ENCODE data around the gene MMS19.
"Not testable (repeated sequence)": the region's sequence is repeated elsewhere in the genome, so short reads cannot be mapped to it uniquely, and the experiment has no call there.

The MMS19 gene

GRCh38 chr10:97456686-97457065 is 41.5 kb downstream of the MMS19 start:
- DNase-seq = no peak

GRCh38 chr10:97456034-97456685 is 42.1 kb downstream of the MMS19 start:
- no peak for DNase-seq

GRCh38 chr10:97454330-97455036 is 43.7 kb downstream of the MMS19 start:
- no peak for DNase-seq

- no peak for DNase-seq
These were observed 45.9 kb downstream of the MMS19 start for GRCh38 chr10:97452352-97452751.

DNA sequence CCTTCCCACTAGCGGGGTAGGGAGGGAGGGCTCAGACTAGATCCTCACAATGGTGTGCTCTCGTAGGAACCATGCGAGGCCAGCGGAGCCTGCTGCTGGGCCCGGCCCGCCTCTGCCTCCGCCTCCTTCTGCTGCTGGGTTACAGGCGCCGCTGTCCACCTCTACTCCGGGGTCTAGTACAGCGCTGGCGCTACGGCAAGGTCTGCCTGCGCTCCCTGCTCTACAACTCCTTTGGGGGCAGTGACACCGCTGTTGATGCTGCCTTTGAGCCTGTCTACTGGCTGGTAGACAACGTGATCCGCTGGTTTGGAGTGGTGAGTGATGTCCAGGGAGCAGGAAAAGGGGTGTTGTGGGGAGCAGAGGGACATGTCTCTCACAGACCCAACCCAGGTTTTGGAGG is 46.6 kb downstream of the MMS19 start:
- no peak for DNase-seq

DNA sequence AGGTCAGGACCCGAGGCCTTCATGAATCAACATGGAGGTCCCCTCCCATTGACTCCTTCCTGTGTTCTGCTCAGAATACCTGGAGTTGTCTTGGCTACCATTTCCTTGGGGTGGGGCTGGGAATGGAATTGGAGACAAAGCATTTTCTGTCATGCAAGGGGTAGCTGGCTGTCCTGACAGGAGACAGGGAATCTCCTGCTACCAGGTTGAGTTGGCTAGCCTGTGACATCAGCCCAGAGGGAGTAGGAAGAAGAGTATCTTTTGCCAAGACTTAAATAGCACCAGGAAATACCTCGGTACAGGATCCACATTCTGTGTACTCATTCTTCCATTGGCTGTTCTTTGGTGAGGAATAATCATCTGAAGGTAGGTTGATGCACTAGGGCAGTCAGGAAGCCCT is 47.4 kb downstream of the MMS19 start:
- DNase-seq = no peak

GRCh38 chr10:97445722-97446639 is 52.2 kb downstream of the MMS19 start, which contains the start of the genes EXOSC1 and ZDHHC16:
Gene EXOSC1, minus strand, starts transcription at chr10:97446006. Its CDS starts 21 bp downstream, at chr10:97445985.
Gene ZDHHC16, plus strand, starts transcription at chr10:97446175. Its CDS starts 5,501 bp downstream, at chr10:97451676.
- DNase-seq = peak; percentile 62

- no peak for DNase-seq
These were observed 52.9 kb downstream of the MMS19 start for GRCh38 chr10:97445357-97445721.

GRCh38 chr10:97444212-97444611 is 54.0 kb downstream of the MMS19 start:
- DNase-seq = no peak

- DNase-seq = no peak
These were observed 55.9 kb downstream of the MMS19 start for GRCh38 chr10:97442277-97442676.

GRCh38 chr10:97435211-97435610 is 63.0 kb downstream of the MMS19 start:
- DNase-seq = no peak

DNA sequence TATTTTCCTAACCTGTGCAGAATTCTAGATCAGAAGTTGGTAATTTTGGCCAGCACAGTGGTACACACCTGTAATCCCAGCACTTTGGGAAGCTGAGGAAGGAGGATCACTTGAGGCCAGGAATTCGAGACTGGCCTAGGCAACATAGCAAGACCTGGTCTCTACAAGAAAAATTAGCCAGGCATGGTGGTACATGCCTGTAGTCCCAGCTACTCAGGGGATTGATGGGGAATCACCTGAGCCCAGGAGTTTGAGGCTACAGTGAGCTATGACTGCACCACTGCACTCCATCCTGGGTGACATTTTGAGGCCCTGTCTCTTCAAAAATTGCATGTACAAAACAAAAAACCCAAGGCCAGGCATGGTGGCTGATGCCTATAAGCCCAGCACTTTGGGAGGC is 63.7 kb downstream of the MMS19 start:
- no peak for DNase-seq

- no peak for DNase-seq
These were observed 64.2 kb downstream of the MMS19 start for GRCh38 chr10:97434055-97434454.

DNA sequence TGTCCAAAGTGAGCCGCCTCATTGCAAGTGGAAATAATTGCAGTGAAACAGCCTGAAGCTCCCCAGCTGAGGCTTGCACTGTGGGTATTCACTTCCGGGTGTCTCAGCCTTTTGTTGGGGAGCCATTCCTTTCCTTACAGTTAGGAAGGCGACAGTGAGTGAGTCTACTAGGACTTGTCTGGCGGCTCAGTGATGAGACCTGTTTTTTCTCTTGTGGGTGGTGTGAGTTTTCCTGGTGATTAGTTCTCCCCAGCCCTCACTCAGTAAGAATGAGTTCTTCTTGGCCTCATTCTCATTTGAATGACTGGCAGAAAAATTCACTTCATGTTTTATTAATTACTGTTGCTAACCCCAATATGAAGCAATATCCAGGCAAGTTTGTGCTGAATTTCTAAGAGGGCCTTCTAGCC is 69.6 kb downstream of the MMS19 start:
- DNase-seq = no peak

DNA sequence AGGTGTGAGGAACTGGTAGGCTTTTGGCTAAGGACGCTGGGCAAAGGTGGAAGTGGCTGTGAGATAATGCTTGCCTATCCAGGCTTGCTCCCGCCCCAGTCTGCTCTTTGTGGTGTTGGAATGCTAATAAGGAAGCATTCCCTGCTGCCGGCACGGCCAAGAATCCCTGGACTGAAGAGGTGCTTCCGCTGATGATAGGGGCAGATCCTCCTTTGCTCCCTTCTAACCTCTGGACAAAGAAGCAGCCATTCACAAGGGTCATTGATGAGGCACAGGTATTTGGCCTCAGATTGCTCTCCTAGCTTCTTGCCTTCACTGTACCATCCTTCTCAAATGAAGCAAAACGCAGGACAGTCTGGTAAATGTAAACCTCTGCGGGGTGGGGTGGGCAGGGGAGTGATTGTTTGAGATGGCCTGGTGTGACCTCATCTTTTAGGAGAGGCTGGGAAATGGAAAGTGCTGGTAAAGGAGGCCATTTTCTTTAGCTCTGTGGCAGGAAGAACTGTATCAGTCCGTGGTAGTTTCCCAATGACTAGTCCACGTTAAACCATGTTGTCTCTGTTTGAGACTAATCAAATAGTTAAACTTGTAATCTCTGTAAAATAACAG is 70.5 kb downstream of the MMS19 start:
- no peak for DNase-seq

DNA sequence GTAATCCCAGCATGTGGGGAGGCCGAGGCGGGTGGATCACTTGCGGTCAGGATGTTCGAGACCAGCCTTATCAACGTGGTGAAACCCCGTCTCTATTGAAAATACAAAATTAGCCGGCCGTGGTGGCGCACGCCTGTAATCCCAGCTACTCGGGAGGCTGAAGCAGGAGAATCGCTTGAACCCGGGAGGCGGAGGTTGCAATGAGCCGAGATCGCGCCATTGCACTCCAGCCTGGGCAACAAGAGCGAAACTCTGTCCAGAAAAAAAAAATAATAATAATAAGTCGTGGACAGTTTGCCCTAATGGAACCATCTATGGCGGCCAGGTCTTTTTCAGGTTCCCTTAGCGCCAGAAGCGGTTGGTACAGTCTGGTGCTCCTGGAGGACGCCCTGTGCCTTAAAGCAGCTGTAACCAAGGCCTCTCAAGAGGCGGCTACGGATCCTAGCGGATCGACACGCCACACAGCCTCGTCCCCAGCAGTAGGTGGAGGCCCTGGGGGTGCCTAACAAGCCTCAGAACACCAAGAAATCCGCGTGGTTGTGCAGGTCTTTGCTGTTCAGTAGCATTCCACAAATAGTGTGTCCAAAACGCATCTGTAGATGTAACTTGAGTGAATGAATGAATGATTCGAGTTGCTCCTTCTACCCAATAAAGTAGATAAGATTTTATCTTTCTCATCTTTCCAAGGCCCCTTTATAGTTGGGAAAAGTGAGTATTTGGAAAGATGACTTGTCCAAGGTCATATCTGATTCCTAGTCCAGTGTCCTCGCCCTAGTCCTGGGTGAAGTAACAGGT is 71.2 kb downstream of the MMS19 start:
- no peak for DNase-seq

DNA sequence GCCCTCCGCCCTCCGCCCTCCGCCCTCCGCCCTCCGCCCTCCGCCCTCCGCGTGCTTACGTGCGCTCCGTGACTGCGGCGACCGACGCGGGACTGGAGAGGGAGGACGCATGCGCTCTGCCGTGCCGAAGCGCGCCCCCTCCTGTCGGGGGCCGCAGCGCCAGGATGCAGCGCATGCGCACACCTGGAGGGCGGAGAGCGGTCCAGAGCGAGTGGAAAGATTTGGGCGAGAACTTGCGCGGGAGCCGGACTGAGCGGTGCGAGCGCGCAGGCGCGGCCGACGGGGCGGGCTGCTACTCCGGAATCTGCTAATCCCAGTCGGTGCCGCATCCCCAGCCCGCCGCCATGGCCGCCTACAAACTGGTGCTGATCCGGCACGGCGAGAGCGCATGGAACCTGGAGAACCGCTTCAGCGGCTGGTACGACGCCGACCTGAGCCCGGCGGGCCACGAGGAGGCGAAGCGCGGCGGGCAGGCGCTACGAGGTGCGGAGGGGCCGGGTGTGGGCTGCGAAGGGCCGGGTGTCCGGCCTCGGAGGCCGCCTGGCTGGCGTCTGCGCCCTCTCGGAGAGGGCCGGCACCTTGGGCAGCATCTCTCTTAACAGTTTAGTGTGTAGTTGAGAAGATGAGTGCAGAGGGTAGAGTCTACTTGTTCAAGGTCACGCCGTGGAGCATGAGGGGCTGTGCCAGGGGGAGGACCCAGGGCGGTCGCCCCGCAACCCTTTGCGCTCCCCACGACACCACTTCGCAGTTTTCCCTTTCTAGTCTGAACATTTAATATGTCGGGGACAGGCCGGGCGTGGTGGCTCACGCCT is 72.1 kb downstream of the MMS19 start, which contains the start of gene PGAM1:
PGAM1 (plus strand) TSS at position 228 of the 812 bp plus-strand sequence; CDS start at position 345, 117 bp downstream.
- DNase-seq = peak; percentile 94

GRCh38 chr10:97423757-97424098 is 74.5 kb downstream of the MMS19 start:
- DNase-seq = not testable (repeated sequence)

- DNase-seq = no peak
These were observed 81.7 kb downstream of the MMS19 start for GRCh38 chr10:97416565-97416964.

- DNase-seq = no peak
These were observed 85.3 kb downstream of the MMS19 start for GRCh38 chr10:97412891-97413304.

DNA sequence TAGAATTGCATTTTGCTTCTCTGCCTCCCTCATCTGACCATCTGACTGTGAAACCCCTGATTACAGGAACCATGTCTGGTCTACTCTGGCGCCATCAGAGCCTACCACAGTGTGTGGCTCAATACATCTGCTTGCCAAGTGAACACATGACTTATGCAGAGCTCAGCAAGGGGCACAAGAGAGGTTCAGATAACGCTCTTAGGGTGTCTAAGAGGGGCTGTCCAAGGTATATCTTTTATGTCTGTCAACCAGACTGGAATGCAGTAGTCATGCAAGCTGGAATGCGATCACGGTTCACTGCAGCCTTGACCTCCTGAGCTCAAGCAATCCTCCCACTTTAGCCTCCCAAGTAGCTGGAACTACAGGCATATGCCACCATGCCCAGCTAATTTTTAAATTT is 86.8 kb downstream of the MMS19 start:
- DNase-seq = no peak
